NCI-H748 (cell line): Measurements from ENCODE around the gene GSG1.
A peak's percentile ranks its signal among the peaks of the same experiment; 100 is the strongest.
"Not testable (repeated sequence)": the region's sequence is repeated elsewhere in the genome, so short reads cannot be mapped to it uniquely, and the experiment has no call there.

Source experiments
- DNase-seq: peaks from one replicate; lab custom pipeline; 2025; ENCODE audit not compliant: unreplicated experiment; lab: John Stamatoyannopoulos, UW

The GSG1 gene

DNA sequence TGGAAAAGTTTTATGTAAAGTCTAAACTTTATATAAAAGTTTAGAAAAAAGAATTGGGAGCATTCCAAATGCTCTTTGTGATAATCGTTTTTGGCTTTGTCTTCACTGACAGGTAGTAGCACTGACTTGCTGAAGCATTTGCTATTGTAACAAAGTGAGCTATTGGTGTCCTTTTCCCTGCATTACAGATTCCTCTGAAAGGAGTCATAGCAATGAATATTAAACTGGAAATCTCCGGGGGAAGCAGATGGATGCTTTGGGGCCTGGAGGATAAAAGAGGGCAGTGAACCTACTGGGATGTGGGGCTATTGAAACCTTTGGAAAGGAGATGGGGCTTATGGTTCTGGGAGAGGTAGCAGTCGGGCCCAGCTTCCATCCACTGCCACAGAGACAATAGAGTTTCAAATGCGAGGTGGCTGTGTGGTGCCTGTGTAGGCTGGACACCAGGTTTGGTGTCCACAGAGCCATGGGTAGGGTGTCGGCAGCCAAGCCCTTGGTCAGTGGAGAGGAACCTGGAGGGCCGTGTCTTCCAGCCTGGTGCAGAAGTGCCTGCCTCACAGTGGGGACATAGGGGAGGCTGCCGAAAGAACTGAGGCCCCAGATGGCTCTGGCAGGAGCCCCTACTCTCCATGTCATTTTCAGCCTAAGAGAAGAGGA lies 10.1 kb downstream of the GSG1 start:
- no peak for DNase-seq

DNA sequence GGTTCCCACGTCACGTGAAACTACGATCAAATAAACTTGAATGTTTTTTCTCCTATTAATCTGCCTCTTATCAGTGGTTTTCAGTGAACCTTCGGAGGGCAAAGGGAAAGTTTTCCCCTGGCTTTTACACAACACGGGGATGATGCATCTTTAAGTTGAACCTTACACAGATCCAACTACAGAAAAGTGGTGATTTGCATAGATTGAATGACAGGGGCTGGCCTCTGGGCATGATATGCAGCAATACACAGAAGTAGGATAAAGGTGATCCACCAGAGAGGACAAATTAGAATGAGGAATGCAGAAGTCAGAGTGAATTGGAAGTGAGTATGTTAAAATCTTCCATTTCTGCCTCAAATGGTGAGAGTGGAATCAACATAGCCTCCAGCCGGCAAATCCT lies 11.6 kb downstream of the GSG1 start:
- no peak for DNase-seq

DNA sequence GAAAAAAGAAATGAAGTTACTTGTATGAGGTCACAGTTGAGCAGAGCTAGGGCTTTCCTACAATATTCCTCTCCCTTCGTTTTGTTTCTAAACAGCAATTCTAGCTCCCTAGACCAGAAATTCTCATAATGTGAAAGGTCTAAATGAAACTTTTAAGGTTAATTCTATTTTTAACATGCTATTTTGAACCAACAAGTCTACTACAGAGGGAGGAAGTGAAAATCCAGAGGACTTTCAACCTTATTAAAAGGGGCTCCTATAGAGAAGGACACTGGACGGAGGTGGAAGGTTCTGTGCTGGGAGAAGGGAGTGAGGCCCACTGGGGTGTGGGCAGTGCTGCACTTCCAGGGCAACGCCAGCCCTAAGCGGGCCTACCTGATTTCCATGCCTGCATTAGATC lies 13.4 kb downstream of the GSG1 start:
- no peak for DNase-seq

DNA sequence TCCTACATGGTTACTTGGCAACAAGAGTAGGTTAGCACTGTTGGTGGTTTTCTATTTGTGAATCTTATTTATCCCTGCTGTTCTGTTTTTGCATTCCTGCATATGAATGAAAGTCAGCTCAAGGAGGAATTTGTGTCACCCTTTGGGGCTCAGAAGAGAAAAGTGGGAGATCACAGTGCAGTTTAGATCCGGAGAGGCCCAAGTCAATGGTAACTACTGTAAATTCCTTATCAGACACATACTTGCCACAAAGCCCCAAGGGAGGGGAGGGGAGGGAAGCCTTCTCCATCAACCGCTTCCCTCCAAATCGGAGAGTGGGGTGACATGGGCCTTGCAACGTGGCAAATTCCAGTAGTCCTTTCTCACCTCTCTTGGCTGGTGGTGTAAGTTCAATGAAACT lies 15.0 kb downstream of the GSG1 start:
- DNase-seq, result no peak

DNA sequence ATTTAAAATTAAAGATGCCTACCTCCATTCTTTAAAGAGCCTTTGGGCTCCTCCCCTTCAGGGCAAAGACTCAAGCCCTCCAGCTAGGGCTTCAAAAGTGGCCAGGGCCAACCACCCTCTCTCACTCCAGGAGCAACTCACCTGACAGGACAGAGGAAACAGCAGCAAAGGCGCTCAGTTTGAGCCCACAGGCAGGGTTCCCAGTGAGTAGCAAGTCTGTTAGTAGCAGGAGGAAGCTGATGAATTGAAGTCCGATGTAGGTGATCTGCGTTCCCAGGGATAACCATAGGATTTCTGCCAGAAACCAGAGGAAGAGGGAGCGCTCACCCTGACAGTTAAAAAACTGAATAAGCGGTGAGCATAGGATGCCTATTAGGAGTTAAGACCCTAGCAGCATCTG lies 15.7 kb downstream of the GSG1 start:
- DNase-seq, result no peak

DNA sequence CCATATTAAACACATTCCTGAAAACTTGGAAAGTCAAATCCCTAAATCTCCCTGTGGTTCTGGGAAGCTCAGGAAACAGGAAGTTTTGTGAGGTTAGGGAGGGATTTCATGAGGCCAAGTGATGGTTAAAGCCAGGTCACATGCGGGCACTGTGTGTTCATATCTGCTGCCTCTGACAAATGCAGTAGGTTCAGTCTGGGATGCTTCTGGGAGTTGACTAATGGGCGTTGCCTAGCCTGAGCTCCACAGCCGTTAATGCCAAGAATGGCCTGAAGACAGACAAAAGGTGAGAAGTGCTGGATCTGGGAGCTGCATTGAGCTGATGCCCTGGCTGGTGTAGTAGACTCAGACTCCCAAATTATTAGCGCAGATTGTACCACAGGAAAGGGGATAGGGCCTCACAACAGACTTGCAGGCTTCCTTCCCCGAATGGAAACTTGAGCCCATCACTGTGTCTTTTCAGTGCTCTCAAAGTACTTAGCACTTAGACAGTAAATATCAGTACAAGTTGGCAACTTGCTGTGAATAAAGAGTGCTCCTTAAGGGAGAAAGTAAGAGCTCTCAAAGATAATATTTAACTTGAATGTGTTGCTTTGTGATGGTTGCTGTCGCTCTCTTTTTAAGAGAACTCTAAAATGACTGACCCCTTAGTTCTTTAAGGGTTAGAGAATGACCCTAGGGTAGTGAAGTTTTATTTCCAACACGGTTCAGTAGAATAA lies 17.3 kb downstream of the GSG1 start:
- DNase-seq, result no peak

DNA sequence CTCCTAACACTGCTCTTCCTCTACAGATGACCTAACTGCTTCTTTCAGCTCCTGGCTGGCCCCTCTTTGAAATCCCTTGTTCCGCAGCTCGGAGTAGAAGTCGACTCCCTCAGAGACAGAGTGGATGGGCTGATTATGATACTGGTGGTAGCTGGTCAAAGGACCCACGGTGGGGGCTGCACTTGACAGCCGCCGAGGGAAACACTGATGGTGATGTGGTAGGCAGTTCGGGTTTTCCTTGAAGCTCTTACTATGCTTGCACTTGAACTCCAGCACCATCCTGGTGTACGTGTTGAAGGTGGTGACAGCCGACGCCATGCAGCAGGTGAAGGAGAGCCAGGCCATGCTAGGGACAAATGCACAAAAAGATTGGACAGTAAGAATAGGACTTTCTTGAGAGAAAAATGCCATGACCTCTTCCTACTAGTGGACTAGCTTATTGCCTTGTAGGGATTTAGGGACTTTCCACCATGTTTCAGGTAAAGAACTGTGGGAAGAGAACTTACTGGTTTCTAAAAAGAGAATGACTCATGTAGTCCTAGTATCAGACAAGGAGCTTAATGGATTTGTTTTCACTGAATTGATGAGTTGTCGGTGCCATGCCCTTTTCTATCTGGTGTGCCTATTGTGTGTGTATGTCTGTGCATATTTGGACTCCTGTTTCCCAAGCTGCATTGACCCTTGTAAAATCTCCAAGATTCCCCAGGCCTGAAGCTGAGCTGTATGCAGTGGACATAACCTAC lies 18.4 kb downstream of the GSG1 start:
- DNase-seq, result no peak

DNA sequence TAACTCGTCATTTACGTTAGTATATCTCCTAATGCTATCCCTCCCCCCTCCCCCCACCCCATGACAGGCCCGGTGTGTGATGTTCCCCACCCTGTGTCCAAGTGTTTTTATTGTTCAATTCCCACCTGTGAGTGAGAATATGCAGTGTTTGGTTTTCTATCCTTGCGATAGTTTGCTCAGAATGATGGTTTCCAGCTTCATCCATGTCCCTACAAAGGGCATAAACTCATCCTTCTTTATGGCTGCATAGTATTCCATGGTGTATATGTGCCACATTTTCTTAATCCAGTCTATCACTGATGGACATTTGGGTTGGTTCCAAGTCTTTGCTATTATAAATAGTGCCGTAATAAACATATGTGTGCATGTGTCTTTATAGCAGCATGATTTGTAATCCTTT lies 19.8 kb downstream of the GSG1 start:
- DNase-seq, result not testable (repeated sequence)

DNA sequence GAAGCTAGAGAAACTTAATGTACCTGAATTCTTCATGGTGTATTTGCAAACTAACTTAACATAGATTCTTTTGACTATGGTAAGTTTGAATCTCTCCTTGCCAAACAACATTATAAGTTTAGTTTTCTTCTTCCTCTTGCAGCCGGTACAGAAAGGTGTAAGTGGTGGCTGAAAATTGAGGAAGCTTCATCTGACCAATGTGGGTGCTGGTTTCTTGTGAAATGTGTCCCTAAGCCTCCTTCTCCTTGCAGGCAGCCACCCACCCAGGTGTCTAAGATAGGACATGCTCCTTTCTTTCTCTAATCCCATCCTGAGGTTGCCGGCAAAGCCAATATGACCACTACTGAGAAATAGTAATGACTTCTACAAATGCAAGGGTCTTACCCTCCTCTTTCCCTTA lies 20.6 kb downstream of the GSG1 start:
- no peak for DNase-seq

DNA sequence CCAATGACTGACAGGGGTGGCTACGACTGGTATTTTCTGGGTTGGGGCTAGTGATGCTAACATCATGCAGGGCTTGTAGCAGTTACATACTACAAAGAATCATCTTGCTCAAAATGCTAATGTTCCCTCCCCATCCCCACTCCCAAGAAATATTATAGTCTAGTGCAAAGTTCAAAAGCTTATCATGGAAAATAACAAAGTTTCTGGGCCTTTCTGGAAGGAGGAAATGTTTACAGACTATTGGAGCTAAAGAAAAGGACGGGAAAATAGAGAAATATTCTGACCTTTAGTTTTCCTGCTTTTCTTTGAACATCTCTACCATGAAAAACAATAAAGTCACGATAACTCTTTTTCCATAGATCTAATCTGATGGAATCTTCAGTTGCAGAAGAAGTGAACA lies 23.2 kb downstream of the GSG1 start:
- DNase-seq, result no peak

DNA sequence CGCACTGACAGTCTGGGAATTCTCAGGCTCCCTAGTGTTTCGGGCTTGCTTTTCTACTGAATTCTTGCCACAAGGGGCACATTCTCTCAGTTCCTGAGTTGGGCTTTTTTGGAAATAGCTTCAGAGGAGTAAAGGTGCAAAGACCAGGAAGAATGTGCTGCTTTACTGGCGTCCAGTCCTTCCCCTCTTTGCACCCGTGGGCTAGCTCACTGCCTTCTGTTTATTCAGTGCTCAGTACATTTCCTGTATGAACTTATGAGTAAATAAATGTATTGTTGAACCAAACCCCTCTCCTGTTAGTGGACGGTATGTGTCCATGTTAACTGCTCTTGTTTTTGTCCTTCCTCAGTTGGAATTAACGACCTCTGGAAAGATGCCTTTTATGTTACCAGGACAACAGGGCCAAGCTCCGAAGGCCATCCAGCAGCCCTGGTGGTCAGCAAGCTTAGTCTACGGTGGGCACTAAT lies 24.0 kb downstream of the GSG1 start:
- DNase-seq, result peak; percentile 59

DNA sequence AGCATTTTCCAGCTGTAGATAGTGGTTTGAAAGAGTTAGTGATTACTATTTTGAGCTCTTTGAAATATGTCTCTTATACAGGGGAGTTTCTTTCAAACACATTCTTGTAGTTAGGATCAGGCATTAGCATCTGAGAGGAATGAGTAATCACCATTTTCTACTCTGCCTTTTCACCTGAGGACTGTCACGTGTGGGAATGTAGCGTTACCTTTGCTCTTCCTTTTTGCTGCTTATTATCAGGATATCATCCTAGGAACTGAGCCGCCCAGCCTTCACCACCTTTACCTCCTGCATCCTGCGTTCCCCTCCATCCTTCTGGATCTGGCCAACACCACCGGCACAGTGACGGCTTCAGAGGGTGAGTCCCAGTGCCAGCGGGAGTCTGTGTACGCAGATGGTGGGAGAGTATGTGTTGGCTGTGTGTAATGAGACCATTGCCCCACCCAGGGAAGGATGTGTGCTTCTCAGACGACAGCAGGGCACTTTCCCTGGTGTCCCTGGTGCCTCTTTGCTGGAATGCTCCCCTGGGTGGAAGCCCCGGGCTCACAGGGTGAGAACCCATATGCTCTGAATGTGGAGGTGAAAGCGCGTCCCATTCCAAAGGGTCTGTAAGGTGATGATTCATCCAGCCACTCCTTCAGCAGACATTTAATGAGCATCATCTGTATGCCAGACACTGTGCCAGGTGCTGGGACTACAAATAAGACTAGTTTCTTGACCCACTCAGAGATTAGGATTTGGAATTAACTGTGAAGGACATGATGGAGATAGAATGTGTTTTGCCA lies 27.5 kb downstream of the GSG1 start:
- DNase-seq, result no peak

DNA sequence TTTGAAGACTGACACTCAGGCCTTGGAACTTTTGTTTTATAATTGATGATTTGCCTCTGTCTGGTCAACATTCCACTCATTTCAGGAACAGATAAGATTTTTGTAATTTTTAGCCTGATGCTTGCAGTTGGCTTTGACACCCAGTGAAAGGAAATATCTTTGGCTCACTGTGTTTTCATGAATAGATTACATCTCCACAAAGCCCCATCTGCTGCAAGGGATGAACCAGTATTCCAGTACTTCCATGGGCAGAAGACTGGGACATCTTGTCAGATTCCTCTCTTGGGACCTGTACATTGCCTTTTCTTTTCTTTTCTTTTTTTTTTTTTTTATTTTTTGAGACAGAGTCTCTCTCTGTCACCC lies 28.4 kb downstream of the GSG1 start:
- no peak for DNase-seq

DNA sequence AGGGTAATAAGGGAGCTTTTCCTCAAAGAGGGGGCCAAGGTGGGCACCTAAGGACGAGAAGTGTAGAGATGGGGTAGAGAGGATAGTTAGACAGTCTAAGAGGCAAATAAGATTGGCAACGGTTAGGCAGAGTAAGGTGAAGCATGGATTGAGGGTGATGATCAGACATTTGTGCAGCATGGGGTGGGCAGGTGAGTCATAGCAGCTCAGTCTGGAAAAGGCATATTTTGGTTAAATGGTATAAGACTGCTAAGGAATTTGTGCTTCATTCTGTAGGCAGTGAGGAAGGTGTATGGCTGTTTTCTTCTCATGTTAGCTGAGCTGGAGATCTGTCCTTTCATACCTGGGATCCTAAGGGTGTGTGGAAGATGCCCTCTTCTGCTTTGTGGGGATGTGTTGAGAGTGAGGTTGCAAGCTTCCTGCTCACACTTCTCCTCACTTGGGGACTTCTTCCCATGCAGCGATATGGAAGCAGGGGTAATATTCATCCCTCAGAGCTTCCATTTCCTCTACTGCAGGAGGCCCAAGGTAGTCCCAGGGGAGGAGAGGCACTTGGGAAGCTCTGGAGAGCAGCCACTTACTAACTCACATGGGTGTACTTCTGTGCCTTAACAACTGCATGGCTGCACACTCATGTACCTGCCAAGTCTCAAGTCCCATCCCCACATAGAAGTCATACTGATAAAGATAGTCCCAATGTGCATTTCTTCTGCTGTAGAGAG lies 28.9 kb downstream of the GSG1 start:
- no peak for DNase-seq

DNA sequence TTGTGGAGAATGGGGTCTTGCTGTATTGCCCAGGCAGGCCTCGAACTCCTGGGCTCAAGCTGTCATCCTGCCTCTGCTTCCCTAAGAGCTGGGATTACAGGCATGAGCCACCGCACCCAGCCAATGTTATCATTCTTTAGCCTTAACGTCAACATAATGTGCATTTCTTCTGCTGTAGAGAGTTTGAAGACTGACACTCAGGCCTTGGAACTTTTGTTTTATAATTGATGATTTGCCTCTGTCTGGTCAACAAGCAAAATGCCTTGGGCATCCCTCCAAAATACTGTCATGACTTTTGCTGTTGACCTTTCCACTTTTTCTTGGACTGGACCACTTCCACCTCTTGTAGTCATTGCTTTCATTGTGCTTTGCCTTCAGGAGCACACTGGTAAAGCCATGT lies 30.3 kb downstream of the GSG1 start:
- no peak for DNase-seq

DNA sequence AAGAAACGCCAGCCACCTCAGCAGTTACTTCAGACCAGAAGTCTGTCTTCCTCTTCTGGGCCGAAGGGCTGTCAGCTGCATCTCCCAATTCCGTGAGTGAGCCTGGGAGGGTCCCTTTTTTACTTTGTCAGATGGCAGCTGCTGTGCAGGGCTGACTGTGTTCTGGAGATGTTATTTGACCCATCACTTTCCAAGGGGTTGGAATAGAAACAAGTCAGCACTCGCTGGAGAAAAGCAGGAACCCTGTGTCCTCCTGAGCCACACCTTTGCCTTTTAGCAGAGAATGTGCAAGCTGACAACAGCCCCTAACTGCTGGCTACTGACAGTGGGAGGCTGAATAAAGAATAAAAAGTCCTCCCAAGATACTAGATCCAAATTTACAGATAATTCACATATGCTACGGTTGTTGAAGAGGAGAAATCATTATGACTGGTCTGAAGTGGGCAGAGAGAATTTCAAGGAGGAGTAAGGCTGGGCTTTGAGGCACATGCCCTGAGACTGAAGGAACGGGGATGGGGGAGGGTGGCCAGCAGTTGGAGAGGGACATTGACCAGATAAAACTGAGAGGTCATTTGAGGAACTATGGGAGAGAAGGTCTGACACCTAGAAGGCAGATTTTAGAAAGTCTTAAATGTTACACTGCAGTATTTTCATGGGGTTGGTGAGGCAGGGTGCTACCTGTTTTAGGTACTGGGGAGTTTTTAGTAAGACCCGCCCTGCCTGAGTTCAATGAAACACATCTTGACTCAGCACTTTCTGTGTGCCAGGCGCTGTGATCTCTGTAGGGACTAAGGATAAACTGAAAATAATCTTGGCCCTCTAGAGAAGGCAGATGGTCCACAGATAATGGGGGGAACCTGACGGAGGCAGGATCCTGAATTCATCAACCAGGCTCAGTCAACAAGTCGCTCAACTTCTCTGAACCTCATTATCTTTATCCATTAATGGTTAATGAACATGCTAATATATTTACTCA lies 31.9 kb downstream of the GSG1 start:
- no peak for DNase-seq

DNA sequence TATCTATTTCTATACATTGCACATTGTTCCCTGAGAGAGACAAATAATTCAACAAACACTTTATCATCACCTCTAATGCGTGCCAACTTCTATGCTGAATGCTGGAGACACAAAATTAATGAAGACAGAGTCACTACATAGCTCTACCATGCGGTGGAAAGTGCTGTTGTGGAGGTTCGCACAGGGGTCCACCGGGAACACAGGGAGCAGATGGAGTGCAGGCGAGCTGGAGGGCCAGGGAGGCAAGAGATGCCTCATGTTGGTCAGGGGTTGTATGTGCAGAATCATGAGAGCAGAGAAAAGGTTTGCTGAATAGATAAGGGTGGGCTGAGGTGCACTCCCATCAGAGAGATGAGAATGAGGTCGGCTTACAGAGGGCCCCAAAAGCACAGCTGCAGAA lies 34.1 kb downstream of the GSG1 start:
- DNase-seq, result no peak

DNA sequence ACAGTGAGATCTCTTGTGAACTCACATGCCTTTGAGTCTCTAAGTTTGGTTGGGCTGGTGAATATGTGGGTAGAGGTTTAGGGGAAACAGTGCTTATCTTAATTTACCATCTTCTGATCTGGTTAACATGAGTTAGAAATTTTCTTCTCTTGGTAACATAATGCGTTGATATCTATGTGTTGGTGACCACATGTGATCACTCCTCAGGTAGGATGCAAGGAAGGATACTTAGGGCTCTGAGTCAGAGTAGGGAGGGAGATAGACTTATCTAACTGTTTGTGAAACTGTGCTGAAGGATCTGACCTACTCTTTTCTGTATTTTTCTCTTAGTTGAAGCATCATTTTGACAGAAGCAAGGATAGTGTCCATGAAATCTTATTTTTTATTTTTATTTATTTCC lies 36.1 kb downstream of the GSG1 start:
- DNase-seq, result no peak

DNA sequence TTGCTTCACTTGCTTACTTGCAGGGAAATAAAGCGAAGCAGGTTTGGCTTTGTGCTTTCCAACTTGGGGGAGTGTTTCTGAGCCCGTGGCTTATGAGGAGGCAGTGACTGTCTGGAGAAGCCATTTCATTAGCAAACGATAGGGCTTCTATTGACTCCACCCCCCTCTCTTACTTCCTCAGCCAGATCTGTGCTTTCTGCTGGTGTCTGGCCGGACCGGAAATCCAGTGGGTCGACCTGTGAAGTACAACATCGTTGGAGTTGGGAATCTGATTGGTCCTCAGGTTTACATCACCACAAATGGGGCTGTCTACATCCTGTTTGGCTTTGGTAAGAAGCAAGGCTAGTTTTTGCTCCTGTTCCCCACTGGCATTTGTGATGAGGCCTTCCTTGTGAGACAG lies 37.0 kb downstream of the GSG1 start:
- DNase-seq, result no peak

DNA sequence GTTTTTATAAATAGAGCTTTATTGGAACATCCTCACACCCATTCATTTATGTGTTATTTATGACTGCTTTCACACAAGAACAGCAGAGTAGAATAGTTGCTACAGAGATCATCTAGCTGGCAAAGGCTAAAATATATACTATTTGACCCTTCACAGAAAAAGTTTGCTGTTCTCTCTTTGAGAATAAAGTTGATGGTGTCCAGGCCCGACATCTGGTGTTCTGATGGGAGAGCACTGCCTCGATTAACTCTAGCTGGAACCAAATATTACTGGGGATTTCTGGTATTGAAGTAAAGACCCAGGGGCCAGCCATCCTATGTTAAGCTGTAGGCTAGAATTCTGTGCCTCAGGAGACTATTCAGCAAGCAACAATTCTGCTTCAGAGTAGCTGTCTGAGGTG lies 37.5 kb downstream of the GSG1 start:
- DNase-seq, result no peak
